Endodermal cell (in vitro differentiated cells): Measurements from ENCODE around the gene MOCOS. TPM values are rescaled to one million over a fixed set of nuclear protein-coding genes. Genes with fewer than 3 reads are reported as not detected.

Source experiments
- DNase-seq: peaks from one replicate; pipeline ENCODE4 v3.0.0-alpha.2; 2017
- H3K27ac ChIP-seq: 2 replicates; pipeline ENCODE4 v1.5.1; 2013; ENCODE audit warnings: mild to moderate bottlenecking, low read depth, low read length, moderate library complexity
- H3K27me3 ChIP-seq: 2 replicates; pipeline ENCODE4 v1.6.1; 2013; ENCODE audit warnings: mild to moderate bottlenecking, low read length, moderate library complexity; ENCODE audit not compliant: insufficient read depth, control insufficient read depth, poor library complexity, severe bottlenecking
- H3K36me3 ChIP-seq: 2 replicates; pipeline ENCODE4 v1.7.0; 2013; ENCODE audit warnings: mild to moderate bottlenecking, low read length, moderate library complexity; ENCODE audit not compliant: control insufficient read depth, insufficient read depth
- H3K4me1 ChIP-seq: one replicate; pipeline ENCODE4 v1.7.0; 2013; ENCODE audit warnings: low read length; ENCODE audit not compliant: control insufficient read depth, insufficient read depth
- H3K4me3 ChIP-seq: 2 replicates; pipeline ENCODE4 v1.5.1; 2013; ENCODE audit warnings: mild to moderate bottlenecking, low read length, moderate library complexity
- H3K9ac ChIP-seq: 2 replicates; pipeline ENCODE4 v1.6.1; 2013; ENCODE audit warnings: mild to moderate bottlenecking, low read length, moderate library complexity; ENCODE audit not compliant: poor library complexity, severe bottlenecking; ENCODE audit errors: extremely low read depth
- H3K9me3 ChIP-seq: 2 replicates; pipeline ENCODE4 v1.6.1; 2013; ENCODE audit warnings: mild to moderate bottlenecking, low read length, moderate library complexity; ENCODE audit not compliant: control insufficient read depth
- H3K27ac Mint-ChIP-seq: 2 replicates; pipeline ENCODE4 v1.8.0; 2020; ENCODE audit warnings: mixed read lengths
- H3K27me3 Mint-ChIP-seq: 2 replicates; pipeline ENCODE4 v1.8.0; 2021; ENCODE audit warnings: mild to moderate bottlenecking, mixed read lengths; ENCODE audit not compliant: insufficient read depth
- H3K36me3 Mint-ChIP-seq: 2 replicates; pipeline ENCODE4 v1.8.0; 2020; ENCODE audit warnings: low read depth, mixed read lengths
- H3K4me1 Mint-ChIP-seq: 2 replicates; pipeline ENCODE4 v1.8.0; 2020; ENCODE audit warnings: mixed read lengths
- H3K4me3 Mint-ChIP-seq: 2 replicates; pipeline ENCODE4 v1.8.0; 2020; ENCODE audit warnings: mild to moderate bottlenecking, moderate library complexity, mixed read lengths
- H3K9me3 Mint-ChIP-seq: 2 replicates; pipeline ENCODE4 v1.8.0; 2020; ENCODE audit warnings: mild to moderate bottlenecking, mixed read lengths
- CTCF ChIP-seq: fragments of 200-600 bp; sonication (generic); conservative IDR thresholded peaks from 2 replicates; pipeline ENCODE4 v1.5.0; 2021; ENCODE audit warnings: antibody characterized with exemption, mild to moderate bottlenecking
- WGBS, 2 experiments: methylation state at CpG; one replicate each; pipeline versions ENCODE4 v1.1.5 to v1.1.7; 2013; ENCODE audit warnings: missing lambda C conversion rate in 2 of 2, mixed read lengths in 1 of 2; ENCODE audit not compliant: insufficient coverage in 1 of 2, insufficient read length in 1 of 2; 5-methylcytosine and 5-hydroxymethylcytosine counted together
- total RNA-seq, 2 donors: library from RNA; stranded (reverse); fragmentation: NEBNext Ultra II Directional in 1 of 2; extraction: Animal tissue kit (Norgen Biotek cat#: 25700) in 1 of 2; gene quantifications; 2 replicates in 1 of 2; 3 replicates in 1 of 2; pipeline ENCODE4 v1.2.1, GENCODE V29; 2021

MOCOS gene
- total RNA-seq, 2 donors from 2014 or later: 0.51 to 1.4 TPM

GRCh38 chr18:36307513-36307912 lies 120.2 kb downstream of the MOCOS start:
- DNase-seq: no peak
- no peaks in the 10 kb centered on the region for H3K9me3 ChIP-seq
- H3K27ac Mint-ChIP-seq: no peak overlapping the region
- peaks cover 13% of the 10 kb centered on the region for H3K4me1 Mint-ChIP-seq
- H3K27me3 Mint-ChIP-seq: peaks cover 33% of the 10 kb centered on the region
- no peak overlapping the region for H3K4me3 Mint-ChIP-seq
- H3K27ac ChIP-seq: no peak overlapping the region
- H3K9ac ChIP-seq: no peak overlapping the region
- H3K9me3 Mint-ChIP-seq: no peaks in the 10 kb centered on the region
- no peaks in the 10 kb centered on the region for H3K36me3 Mint-ChIP-seq
- no peaks in the 10 kb centered on the region for H3K36me3 ChIP-seq
- TF ChIP-seq CTCF: no peak
- no peaks in the 10 kb centered on the region for H3K4me1 ChIP-seq
- H3K27me3 ChIP-seq: no peaks in the 10 kb centered on the region
- no peak overlapping the region for H3K4me3 ChIP-seq

GRCh38 chr18:36308711-36309435 lies 121.6 kb downstream of the MOCOS start:
- no peak overlapping the region for H3K9ac ChIP-seq
- Mint-ChIP-seq H3K27me3 (peaks cover 26% of the 10 kb centered on the region), H3K36me3 (no peaks in the 10 kb centered on the region), H3K9me3 (no peaks in the 10 kb centered on the region), H3K4me1 (peaks cover 13% of the 10 kb centered on the region), H3K27ac (no peak overlapping the region), H3K4me3 (no peak overlapping the region)
- TF ChIP-seq CTCF: no peak
- 83 to 86% methylated on average over 1 to 7 of the region's 7 CpGs for WGBS, 2 experiments
- H3K36me3 ChIP-seq: no peaks in the 10 kb centered on the region
- no peak overlapping the region for H3K27ac ChIP-seq
- no peak for DNase-seq
- H3K4me3 ChIP-seq: no peak overlapping the region
- H3K4me1 ChIP-seq: no peaks in the 10 kb centered on the region
- H3K9me3 ChIP-seq: no peaks in the 10 kb centered on the region
- H3K27me3 ChIP-seq: no peaks in the 10 kb centered on the region

GRCh38 chr18:36309436-36310391 lies 122.4 kb downstream of the MOCOS start:
- WGBS, 2 experiments: 78 to 88% methylated on average over 7 to 11 of the region's 11 CpGs
- H3K27me3 ChIP-seq: no peaks in the 10 kb centered on the region
- H3K9ac ChIP-seq: no peak overlapping the region
- no peaks in the 10 kb centered on the region for H3K36me3 Mint-ChIP-seq
- TF ChIP-seq CTCF: no peak
- H3K4me1 Mint-ChIP-seq: peaks cover 13% of the 10 kb centered on the region
- no peak overlapping the region for H3K4me3 Mint-ChIP-seq
- peak; percentile 42 for DNase-seq
- no peaks in the 10 kb centered on the region for H3K36me3 ChIP-seq
- no peaks in the 10 kb centered on the region for H3K9me3 Mint-ChIP-seq
- H3K9me3 ChIP-seq: no peaks in the 10 kb centered on the region
- H3K4me3 ChIP-seq: no peak overlapping the region
- H3K4me1 ChIP-seq: no peaks in the 10 kb centered on the region
- H3K27me3 Mint-ChIP-seq: peaks cover 26% of the 10 kb centered on the region
- H3K27ac Mint-ChIP-seq: no peak overlapping the region
- H3K27ac ChIP-seq: no peak overlapping the region
